Ovary (tissue), 9 donors: ENCODE data around the gene CHCHD3. TPM values are rescaled to one million over a fixed set of nuclear protein-coding genes. Genes with fewer than 3 reads are reported as not detected.
"Not testable (repeated sequence)": the region's sequence is repeated elsewhere in the genome, so short reads cannot be mapped to it uniquely, and the experiment has no call there.

ENCODE experiments used
- DNase-seq, 5 donors: peaks; one replicate each; pipeline ENCODE4 v3.0.0-alpha.2; 2019 to 2020
- H3K27ac ChIP-seq, 2 donors: fragments of 200-600 bp; one replicate each; pipeline versions ENCODE4 v1.5.1 to v1.8.0; 2019 to 2022
- H3K27me3 ChIP-seq: fragments of 200-600 bp; one replicate; pipeline ENCODE4 v1.8.0; 2022
- H3K36me3 ChIP-seq: fragments of 200-600 bp; sonication (generic); one replicate; pipeline ENCODE4 v1.5.1; 2019
- H3K4me1 ChIP-seq: one replicate; pipeline ENCODE4 v1.8.1; 2013; ENCODE audit warnings: mild to moderate bottlenecking, moderate library complexity; ENCODE audit not compliant: insufficient read depth
- H3K4me3 ChIP-seq: fragments of 200-600 bp; sonication (generic); one replicate; pipeline ENCODE4 v1.5.1; 2017
- H3K9me3 ChIP-seq, 2 donors: fragments of 200-600 bp in 1 of 2; sonication (generic) in 1 of 2; one replicate each; pipeline versions ENCODE4 v1.5.1 to v1.8.1; 2013 to 2019; ENCODE audit warnings: mild to moderate bottlenecking in 1 of 2, moderate library complexity in 1 of 2
- EP300 ChIP-seq: sonication (generic); formaldehyde crosslinking; IDR thresholded peaks from one replicate; pipeline ENCODE4 v1.6.1; 2017; ENCODE audit warnings: antibody characterized with exemption
- POLR2A ChIP-seq: fragments of 450-650 bp; IDR thresholded peaks from one replicate; pipeline ENCODE4 v1.6.1; 2017; ENCODE audit warnings: antibody characterized with exemption, mild to moderate bottlenecking, moderate library complexity
- WGBS, 3 donors: extraction: QIAGEN DNeasy Blood & Tissue Kit in 1 of 3; methylation state at CpG; one replicate each; pipeline versions ENCODE4 v1.1.5 to v1.1.7; 2013 to 2017; 5-methylcytosine and 5-hydroxymethylcytosine counted together
- intact Hi-C, 4 donors: fragments of 100-400 bp; cut with DNase I; formaldehyde crosslinking; loops; one replicate each; pipeline versions ENCODE4 v1.11.0 to v1.15.1; 2022 to 2023
- polyA plus RNA-seq, 2 donors: library from polyadenylated mRNA; stranded (reverse); fragments of 200-250 nt in 1 of 2; fragments of 350-450 nt in 1 of 2; fragmentation: Illumina TruSeq in 1 of 2; extraction: RNeasy Lipid Tissue Mini Kit (QIAGEN cat#74804) in 1 of 2; gene quantifications; one replicate each; pipeline ENCODE4 v1.2.3, GENCODE V29; 2013 to 2014
- total RNA-seq, 7 donors: library from RNA; depleted of rRNA in 2 of 7; stranded (reverse); fragments of >200 nt in 2 of 7; fragmentation: NEBNext Ultra II Directional in 3 of 7; extraction: Animal tissue kit (Norgen Biotek cat#: 25700) in 3 of 7; gene quantifications; one replicate each; pipeline versions ENCODE4 v1.1.0 to v1.2.4, GENCODE V29; 2016 to 2023
- TF ChIP-seq, protein P1 (sequence below), 3 donors: fragments of 450-650 bp in 2 of 3; fragments of 200-600 bp in 1 of 3; IDR thresholded peaks; one replicate each; pipeline versions ENCODE4 v1.5.1 to v1.8.0; 2016 to 2022; ENCODE audit warnings: antibody characterized with exemption in 3 of 3, mild to moderate bottlenecking in 1 of 3
- donor health status: DM: no; HTN: no; CAD: no; lungs with moderate emphysema.
- donor health status: DM: no; HTN: no; CAD: no.
- donor health status: Bipolar disorder and iron deficiency.
- donor health status: DM: yes; HTN: yes; CAD: no.
- donor health status: DM: no; HTN: no; CAD: no.
- donor health status: DM: yes; HTN: yes; CAD: no.

Gene CHCHD3
- total and polyA plus RNA-seq, 9 donors = 31.4 to 59.1 (median 36.7) TPM

DNA sequence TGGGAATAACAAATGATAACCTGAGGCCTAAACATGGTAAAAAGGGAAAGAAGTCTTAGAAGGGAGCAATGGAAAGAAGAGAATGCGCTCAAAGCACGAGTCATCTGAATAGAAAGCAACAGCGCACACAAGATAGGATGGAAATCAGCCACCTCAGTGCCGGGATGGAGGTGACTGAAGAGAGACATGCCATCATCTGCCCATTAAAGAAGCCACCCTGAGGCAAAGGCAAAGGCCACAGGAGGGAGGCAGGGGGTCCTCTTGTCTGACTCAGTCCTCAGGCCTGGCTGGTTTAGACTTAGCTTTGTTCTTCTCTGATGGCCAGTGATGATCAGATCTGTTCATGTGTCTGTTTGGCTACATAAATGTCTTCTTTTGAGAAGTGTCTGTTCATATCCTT is 180.6 kb downstream of the CHCHD3 start:
- no peaks in the 10 kb centered on the region for H3K4me1 ChIP-seq
- H3K4me3 ChIP-seq = no peak overlapping the region
- intact Hi-C loops = loop anchor here in 1 of 4 donors (5.0 to 10.0 kb wide), 2 partner anchors 881 to 1394 kb away; no protein-coding TSS in a partner anchor
- H3K27me3 ChIP-seq = no peaks in the 10 kb centered on the region
- H3K36me3 ChIP-seq = no peaks in the 10 kb centered on the region
- DNase-seq = no peak
- 71 to 89% (median 81%) methylated on average over 4 of the region's 4 CpGs for WGBS, 3 donors
- H3K9me3 ChIP-seq = no peaks in the 10 kb centered on the region
- no peak overlapping the region for H3K27ac ChIP-seq
- TF ChIP-seq EP300 (no peak), POLR2A (no peak)
- TF ChIP-seq, protein P1, sequence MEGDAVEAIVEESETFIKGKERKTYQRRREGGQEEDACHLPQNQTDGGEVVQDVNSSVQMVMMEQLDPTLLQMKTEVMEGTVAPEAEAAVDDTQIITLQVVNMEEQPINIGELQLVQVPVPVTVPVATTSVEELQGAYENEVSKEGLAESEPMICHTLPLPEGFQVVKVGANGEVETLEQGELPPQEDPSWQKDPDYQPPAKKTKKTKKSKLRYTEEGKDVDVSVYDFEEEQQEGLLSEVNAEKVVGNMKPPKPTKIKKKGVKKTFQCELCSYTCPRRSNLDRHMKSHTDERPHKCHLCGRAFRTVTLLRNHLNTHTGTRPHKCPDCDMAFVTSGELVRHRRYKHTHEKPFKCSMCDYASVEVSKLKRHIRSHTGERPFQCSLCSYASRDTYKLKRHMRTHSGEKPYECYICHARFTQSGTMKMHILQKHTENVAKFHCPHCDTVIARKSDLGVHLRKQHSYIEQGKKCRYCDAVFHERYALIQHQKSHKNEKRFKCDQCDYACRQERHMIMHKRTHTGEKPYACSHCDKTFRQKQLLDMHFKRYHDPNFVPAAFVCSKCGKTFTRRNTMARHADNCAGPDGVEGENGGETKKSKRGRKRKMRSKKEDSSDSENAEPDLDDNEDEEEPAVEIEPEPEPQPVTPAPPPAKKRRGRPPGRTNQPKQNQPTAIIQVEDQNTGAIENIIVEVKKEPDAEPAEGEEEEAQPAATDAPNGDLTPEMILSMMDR (IDR thresholded peaks at IDR 0.05) = no peak

DNA sequence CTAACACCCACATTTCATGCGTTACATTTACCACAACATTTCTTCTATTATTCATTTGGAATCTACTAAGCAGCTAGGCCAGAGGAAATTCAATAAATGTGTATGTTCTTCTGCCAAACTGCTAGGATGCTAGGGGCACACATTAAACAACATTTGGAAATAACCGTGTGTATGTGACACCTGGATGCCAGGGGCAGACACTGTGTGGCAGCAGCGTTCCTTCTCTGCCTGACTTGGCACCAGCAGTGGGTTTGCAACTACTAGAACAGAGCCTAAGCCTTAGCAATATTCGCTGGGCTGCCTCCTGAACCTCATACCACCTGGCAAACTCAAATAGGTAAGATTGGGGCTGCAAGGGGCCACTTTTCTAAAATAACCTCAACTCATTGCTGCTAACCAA is 182.1 kb downstream of the CHCHD3 start:
- H3K4me1 ChIP-seq = no peaks in the 10 kb centered on the region
- TF ChIP-seq, protein P1 (IDR thresholded peaks at IDR 0.05) = no peak
- no peak for TF ChIP-seq EP300
- TF ChIP-seq POLR2A = no peak
- H3K27ac ChIP-seq = no peak overlapping the region
- H3K27me3 ChIP-seq = no peaks in the 10 kb centered on the region
- 94 to 97% (median 94%) methylated on average over 4 of the region's 4 CpGs for WGBS, 3 donors
- no peak overlapping the region for H3K4me3 ChIP-seq
- no peaks in the 10 kb centered on the region for H3K9me3 ChIP-seq
- DNase-seq = no peak
- H3K36me3 ChIP-seq = no peaks in the 10 kb centered on the region
- intact Hi-C loops = loop anchor here in 1 of 4 donors (5.0 to 10.0 kb wide), 2 partner anchors 882 to 1395 kb away; no protein-coding TSS in a partner anchor

DNA sequence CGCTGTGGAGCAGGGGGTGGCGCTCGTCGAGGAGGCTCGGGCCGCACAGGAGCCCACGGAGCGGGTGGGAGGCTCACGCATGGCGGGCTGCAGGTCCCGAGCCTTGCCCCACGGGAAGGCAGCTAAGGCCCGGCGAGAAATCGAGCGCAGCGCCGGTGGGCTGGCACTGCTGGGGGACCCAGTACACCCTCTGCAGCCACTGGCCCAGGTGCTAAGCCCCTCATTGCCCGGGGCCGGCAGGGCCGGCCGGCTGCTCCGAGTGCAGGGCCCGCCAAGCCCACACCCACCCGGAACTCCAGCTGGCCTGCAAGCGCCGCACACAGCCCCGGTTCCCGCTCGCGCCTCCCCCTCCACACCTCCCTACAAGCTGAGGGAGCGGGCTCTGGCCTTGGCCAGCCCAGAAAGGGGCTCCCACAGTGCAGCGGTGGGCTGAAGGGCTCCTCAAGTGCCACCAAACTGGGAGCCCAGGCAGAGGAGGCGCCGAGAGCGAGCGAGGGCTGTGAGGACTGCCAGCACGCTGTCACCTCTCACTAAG is 183.2 kb downstream of the CHCHD3 start:
- H3K27ac ChIP-seq, H3K4me3 ChIP-seq, H3K9me3 ChIP-seq, H3K4me1 ChIP-seq, intact Hi-C loops, H3K36me3 ChIP-seq, H3K27me3 ChIP-seq, DNase-seq: not testable (repeated sequence)
- 98 to 99% (median 98%) methylated on average over 26 to 38 of the region's 38 CpGs for WGBS, 3 donors

DNA sequence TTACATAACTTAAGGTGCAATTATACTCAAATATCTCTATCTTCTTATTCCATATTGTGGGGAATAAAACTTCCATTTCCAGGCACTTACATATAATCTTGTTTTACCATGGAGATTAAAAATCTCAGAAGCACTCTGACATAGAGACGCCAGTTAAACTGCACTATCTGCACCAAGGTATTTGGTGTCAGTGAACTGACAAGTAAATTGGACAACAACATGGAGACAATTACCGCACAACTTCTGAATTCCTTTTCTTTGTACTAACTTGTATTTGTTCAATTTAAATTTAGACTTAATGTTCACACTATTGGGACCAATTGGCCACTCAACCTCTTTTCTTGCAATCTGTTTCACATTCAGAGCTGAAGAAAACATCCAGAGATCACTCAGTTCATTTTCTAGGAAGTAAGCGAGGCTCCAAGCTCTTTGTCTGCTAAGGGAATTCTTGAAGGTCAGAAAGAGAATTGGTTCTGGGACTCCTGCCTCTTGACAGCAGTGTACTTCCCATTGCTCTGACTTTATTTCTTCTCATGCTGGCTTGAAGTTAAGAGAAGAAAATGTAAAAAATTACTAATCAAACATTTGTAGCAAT is 184.7 kb downstream of the CHCHD3 start:
- no peak for TF ChIP-seq POLR2A
- no peak for TF ChIP-seq EP300
- 79 to 93% (median 89%) methylated on average over 3 of the region's 3 CpGs for WGBS, 3 donors
- intact Hi-C loops = no loop called here

DNA sequence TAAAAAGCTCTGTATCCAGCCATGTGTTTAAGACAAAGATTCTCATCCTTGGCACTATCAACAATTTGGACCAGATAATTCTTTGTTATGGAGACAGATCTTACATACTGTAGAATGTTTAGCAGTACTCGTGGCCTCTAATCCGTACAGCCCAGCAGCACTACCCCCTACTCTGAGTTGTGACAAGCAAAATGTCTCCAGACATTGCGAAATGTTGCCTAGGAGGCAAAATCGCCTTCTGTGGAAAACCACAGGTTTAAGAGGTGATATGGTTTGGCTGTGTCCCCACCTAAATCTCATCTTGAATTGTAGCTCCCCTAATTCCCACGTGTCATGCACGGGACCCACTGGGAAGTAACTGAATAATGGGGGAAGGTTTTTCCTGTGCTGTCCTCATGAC is 186.7 kb downstream of the CHCHD3 start:
- no peak overlapping the region for H3K4me3 ChIP-seq
- no peaks in the 10 kb centered on the region for H3K9me3 ChIP-seq
- TF ChIP-seq EP300 = no peak
- H3K4me1 ChIP-seq = no peaks in the 10 kb centered on the region
- no peaks in the 10 kb centered on the region for H3K36me3 ChIP-seq
- intact Hi-C loops = no loop called here
- no peak for DNase-seq
- WGBS, 3 donors = 88 to 97% (median 95%) methylated on average over 6 of the region's 6 CpGs
- no peaks in the 10 kb centered on the region for H3K27me3 ChIP-seq
- no peak overlapping the region for H3K27ac ChIP-seq

More for the DNA sequence above, 184.7 kb downstream of the CHCHD3 start:
- no peak for DNase-seq
- H3K9me3 ChIP-seq = no peaks in the 10 kb centered on the region
- no peaks in the 10 kb centered on the region for H3K4me1 ChIP-seq
- no peaks in the 10 kb centered on the region for H3K27me3 ChIP-seq
- no peak overlapping the region for H3K4me3 ChIP-seq
- no peaks in the 10 kb centered on the region for H3K36me3 ChIP-seq
- H3K27ac ChIP-seq = no peak overlapping the region

DNA sequence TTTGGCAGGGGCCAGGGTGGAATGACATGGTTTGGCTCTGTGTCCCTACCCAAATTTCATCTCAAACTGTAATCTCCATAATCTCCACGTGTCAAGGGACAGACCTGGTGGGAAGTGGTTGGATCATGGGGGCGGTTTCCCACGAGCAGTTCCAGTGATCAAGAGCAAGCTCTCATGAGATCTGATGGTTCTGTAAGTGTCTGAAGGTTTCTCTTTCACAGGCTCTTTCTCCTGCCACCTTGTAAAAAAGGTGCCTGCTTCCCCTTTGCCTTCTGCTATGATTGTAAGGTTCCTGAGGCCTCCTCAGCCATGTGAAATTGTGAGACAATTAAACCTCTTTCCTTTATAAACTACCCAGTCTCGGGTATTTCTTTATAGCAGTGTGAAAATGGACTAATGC is 188.3 kb downstream of the CHCHD3 start:
- no peak for DNase-seq
- TF ChIP-seq POLR2A (no peak), EP300 (no peak)
- TF ChIP-seq, protein P1 (IDR thresholded peaks at IDR 0.05) = no peak
- 93 to 96% (median 96%) methylated on average over 4 of the region's 4 CpGs for WGBS, 3 donors
- H3K9me3 ChIP-seq = no peaks in the 10 kb centered on the region
- H3K36me3 ChIP-seq = no peaks in the 10 kb centered on the region
- H3K27ac ChIP-seq = no peak overlapping the region
- intact Hi-C loops = no loop called here
- H3K27me3 ChIP-seq = no peaks in the 10 kb centered on the region
- no peaks in the 10 kb centered on the region for H3K4me1 ChIP-seq
- no peak overlapping the region for H3K4me3 ChIP-seq

DNA sequence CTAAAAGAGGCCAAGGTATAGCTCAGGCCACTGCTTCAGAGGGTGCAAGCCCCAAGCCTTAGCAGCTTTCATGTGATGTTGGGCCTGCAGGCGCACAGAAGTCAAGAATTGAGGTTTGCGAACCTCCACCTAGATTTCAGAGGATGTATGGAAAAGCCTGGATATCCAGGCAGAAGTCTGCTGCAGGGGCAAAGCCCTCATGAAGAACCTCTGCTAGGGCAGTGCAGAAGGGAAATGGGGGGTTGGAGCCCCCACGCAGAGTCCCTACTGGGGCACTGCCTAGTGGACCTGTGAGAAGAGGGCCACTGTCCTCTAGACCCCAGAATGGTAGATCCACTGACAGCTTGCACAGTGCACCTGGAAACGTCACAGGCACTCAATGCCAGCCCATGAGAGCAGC is 189.1 kb downstream of the CHCHD3 start:
- H3K27me3 ChIP-seq, intact Hi-C loops, H3K27ac ChIP-seq, H3K9me3 ChIP-seq, H3K36me3 ChIP-seq, H3K4me3 ChIP-seq, H3K4me1 ChIP-seq, DNase-seq: not testable (repeated sequence)
- WGBS, 3 donors = 95 to 100% (median 96%) methylated on average over 4 of the region's 4 CpGs
